HL-60 (cell line): Measurements from ENCODE around the gene RAC2.

Source experiments
- DNase-seq, 2 experiments: peaks; one replicate each; pipeline ENCODE4 v3.0.0-alpha.2; 2010 to 2020; ENCODE audit warnings: low read depth in 1 of 2, low spot score in 1 of 2
- H3K27ac ChIP-seq: fragments of 250-450 bp; sonication (Bioruptor Pico); replicated peaks from 2 replicates; pipeline ENCODE4 v1.5.1; 2020; ENCODE audit warnings: mild to moderate bottlenecking, moderate library complexity
- H3K27me3 ChIP-seq: fragments of 250-450 bp; sonication (Bioruptor Pico); 2 replicates; pipeline ENCODE4 v1.5.1; 2021; ENCODE audit warnings: mild to moderate bottlenecking, moderate library complexity; ENCODE audit not compliant: insufficient read depth, poor library complexity, severe bottlenecking
- H3K4me3 ChIP-seq: replicated peaks from 2 replicates; pipeline ENCODE4 v1.5.1; 2011; ENCODE audit warnings: mild to moderate bottlenecking, control low read depth, low read length; ENCODE audit not compliant: insufficient read depth
- GABPA ChIP-seq: IDR thresholded peaks from 2 replicates; pipeline ENCODE4 v1.6.1; 2012; ENCODE audit warnings: low read depth
- POLR2AphosphoS5 ChIP-seq: IDR thresholded peaks from 2 replicates; pipeline ENCODE4 v1.6.1; 2012; ENCODE audit warnings: low read depth
- SPI1 ChIP-seq: IDR thresholded peaks from 2 replicates; pipeline ENCODE4 v1.6.1; 2012; ENCODE audit warnings: low read depth, mild to moderate bottlenecking, borderline replicate concordance
- TF ChIP-seq, protein P1 (sequence below): IDR thresholded peaks from one replicate; pipeline ENCODE4 v1.5.1; 2011; ENCODE audit warnings: low read length, control low read depth, inconsistent platforms; ENCODE audit not compliant: insufficient read depth
- TF ChIP-seq, protein P2 (sequence below): IDR thresholded peaks from 2 replicates; pipeline ENCODE4 v1.6.1; 2012; ENCODE audit warnings: low read depth; ENCODE audit not compliant: insufficient replicate concordance

Gene RAC2

DNA sequence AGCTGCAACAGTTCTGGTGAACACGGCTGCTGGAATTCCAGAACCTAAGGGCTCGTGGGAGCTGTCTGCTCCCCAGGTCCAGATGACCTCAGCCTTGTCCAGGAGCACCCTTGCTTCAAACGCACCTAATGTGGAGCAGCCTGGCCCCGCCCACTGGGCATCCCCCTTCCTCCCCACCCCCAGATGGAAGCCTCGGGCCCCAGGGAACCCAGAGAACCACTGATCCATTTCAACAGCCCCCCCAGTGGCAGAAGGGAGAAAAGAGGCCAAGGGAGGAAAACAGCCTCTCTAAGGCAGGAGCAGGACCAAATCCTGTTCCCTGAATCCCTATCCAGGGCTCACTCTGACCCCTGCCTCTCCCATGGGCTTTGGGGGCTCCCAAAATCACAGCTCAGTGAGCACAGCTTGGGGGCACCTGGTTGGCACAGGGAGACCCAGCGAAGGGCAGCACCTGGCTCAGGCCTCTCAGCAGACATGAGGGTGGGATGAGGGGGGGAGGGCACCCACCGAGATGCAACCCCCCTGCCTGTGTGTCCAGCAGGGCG lies 39.4 kb upstream of the RAC2 start:
- TF ChIP-seq POLR2AphosphoS5 (no peak), GABPA (no peak), SPI1 (no peak)
- TF ChIP-seq, protein P1, sequence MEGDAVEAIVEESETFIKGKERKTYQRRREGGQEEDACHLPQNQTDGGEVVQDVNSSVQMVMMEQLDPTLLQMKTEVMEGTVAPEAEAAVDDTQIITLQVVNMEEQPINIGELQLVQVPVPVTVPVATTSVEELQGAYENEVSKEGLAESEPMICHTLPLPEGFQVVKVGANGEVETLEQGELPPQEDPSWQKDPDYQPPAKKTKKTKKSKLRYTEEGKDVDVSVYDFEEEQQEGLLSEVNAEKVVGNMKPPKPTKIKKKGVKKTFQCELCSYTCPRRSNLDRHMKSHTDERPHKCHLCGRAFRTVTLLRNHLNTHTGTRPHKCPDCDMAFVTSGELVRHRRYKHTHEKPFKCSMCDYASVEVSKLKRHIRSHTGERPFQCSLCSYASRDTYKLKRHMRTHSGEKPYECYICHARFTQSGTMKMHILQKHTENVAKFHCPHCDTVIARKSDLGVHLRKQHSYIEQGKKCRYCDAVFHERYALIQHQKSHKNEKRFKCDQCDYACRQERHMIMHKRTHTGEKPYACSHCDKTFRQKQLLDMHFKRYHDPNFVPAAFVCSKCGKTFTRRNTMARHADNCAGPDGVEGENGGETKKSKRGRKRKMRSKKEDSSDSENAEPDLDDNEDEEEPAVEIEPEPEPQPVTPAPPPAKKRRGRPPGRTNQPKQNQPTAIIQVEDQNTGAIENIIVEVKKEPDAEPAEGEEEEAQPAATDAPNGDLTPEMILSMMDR, result no peak
- TF ChIP-seq, protein P2, sequence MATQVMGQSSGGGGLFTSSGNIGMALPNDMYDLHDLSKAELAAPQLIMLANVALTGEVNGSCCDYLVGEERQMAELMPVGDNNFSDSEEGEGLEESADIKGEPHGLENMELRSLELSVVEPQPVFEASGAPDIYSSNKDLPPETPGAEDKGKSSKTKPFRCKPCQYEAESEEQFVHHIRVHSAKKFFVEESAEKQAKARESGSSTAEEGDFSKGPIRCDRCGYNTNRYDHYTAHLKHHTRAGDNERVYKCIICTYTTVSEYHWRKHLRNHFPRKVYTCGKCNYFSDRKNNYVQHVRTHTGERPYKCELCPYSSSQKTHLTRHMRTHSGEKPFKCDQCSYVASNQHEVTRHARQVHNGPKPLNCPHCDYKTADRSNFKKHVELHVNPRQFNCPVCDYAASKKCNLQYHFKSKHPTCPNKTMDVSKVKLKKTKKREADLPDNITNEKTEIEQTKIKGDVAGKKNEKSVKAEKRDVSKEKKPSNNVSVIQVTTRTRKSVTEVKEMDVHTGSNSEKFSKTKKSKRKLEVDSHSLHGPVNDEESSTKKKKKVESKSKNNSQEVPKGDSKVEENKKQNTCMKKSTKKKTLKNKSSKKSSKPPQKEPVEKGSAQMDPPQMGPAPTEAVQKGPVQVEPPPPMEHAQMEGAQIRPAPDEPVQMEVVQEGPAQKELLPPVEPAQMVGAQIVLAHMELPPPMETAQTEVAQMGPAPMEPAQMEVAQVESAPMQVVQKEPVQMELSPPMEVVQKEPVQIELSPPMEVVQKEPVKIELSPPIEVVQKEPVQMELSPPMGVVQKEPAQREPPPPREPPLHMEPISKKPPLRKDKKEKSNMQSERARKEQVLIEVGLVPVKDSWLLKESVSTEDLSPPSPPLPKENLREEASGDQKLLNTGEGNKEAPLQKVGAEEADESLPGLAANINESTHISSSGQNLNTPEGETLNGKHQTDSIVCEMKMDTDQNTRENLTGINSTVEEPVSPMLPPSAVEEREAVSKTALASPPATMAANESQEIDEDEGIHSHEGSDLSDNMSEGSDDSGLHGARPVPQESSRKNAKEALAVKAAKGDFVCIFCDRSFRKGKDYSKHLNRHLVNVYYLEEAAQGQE, result no peak
- Histone ChIP-seq H3K27ac (peak overlapping the region; percentile 86), H3K27me3 (no peaks in the 10 kb centered on the region), H3K4me3 (peak overlapping the region; percentile 69)
- DNase-seq, result no peak

DNA sequence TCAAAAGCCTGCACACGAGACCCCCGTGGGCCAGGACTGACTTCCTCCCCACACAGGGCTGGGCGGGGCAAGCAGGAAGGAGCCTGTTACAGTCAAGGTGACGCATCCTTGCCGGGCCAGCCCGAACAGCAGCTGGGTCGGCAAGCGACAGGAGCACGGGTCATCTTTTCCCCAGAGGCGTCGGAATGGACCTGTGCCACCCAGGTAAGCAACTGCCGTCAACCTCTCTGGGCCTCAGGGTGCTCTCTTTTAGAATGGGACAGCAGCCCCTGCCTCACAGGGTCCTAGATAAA lies 38.3 kb upstream of the RAC2 start, which contains the start of gene CYTH4:
Gene CYTH4 (plus strand): TSS at position 124 of the 293 bp plus-strand sequence. CDS start 62 bp downstream, at position 186.
- DNase-seq, result peak in 1 of 2 experiments; percentile 84
- H3K27me3 ChIP-seq, result no peaks in the 10 kb centered on the region
- H3K4me3 ChIP-seq, result peak within 1 kb of the TSS; percentile 69
- TF ChIP-seq GABPA (no peak), SPI1 (peak; percentile 93)
- peak within 1 kb of the TSS; percentile 61 for H3K27ac ChIP-seq

DNA sequence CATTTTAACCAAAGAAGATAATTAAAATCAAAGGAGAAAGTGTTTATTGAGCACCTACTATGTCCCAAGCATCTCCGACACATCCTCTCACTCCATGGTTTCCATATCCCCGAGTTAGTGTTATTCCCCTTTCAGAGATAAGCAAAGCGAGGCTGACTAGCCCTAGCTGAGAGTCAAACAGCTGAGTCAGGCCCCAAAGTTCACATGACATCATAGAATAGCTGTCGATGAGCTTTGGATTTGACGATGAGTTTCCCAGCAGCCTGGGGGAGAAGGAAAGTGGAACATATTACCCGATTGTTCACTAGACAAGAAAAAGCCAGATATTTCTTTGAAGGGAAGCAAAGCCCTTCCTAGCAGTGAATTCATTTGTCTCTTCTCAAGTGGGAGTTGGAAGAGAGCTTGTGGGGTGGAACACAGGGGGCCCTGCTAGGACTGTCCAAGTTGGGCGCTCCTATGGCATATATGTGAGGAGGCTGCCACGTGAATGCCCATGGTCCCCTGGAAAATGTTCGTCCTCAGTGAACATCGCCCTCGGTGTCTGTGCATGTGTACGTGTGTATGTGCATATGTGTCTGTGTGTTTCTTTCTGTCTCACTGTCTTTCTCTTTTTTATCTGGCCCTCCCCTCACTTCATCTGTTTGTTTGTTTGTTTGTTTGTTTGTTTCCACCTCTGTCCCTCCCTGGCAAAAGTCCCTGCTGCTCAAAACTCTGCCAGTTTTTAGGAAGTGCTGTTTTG lies 37.7 kb upstream of the RAC2 start:
- Histone ChIP-seq H3K27me3 (no peaks in the 10 kb centered on the region), H3K27ac (peak overlapping the region; percentile 61), H3K4me3 (no peak overlapping the region)
- no peak for TF ChIP-seq POLR2AphosphoS5
- TF ChIP-seq, protein P1, result no peak
- TF ChIP-seq GABPA, result no peak
- TF ChIP-seq SPI1, result no peak
- TF ChIP-seq, protein P2, result no peak
- no peak for DNase-seq

DNA sequence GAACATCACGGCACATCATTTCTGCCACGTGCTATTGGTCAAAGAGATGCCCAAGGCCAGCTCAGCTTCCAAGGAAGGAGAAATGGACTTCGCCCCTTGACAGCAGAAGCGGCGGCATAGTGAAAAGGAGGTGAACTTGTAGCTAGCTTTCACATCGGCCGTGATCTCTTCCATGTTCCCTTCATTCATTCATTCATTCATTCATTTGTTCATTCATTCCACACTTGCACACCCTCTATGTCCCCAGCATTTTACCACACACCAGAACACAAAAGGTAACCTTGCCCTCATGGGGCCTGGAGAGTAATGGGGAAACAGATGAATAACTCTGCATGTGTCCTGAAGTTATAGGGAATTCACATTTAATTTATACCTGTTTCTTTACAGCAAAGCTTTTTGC lies 37.1 kb upstream of the RAC2 start:
- DNase-seq, result no peak
- Histone ChIP-seq H3K27me3 (no peaks in the 10 kb centered on the region), H3K4me3 (no peak overlapping the region), H3K27ac (no peak overlapping the region)
- TF ChIP-seq GABPA (no peak), POLR2AphosphoS5 (no peak), SPI1 (no peak)
- TF ChIP-seq, protein P2, result no peak
- TF ChIP-seq, protein P1, result no peak
